B cell (primary cell): ENCODE measurements around the gene ART5.

ENCODE experiments used
- CTCF ChIP-seq: fragments of 200-600 bp; IDR thresholded peaks from one replicate; pipeline ENCODE4 v1.8.0; 2022; ENCODE audit warnings: antibody characterized with exemption, mild to moderate bottlenecking
- EZH2 ChIP-seq: IDR thresholded peaks from 2 replicates; pipeline ENCODE4 v1.6.1; 2012; ENCODE audit warnings: borderline replicate concordance, low read depth, mild to moderate bottlenecking, moderate library complexity, low read length; ENCODE audit not compliant: insufficient read depth, poor library complexity, severe bottlenecking

GRCh38 chr11:3641191-3641590 lies 601 bp downstream of the ART5 start:
- TF ChIP-seq CTCF, result no peak
- no peak for TF ChIP-seq EZH2
